ENCODE results near the gene CABLES1.
"Not testable (repeated sequence)": the region's sequence is repeated elsewhere in the genome, so short reads cannot be mapped to it uniquely, and the experiment has no call there.

The CABLES1 gene

GRCh38 chr18:23108496-23108895, 26.8 kb upstream of the CABLES1 start:
- Histone ChIP-seq H3K27ac (no peak overlapping the region), H3K4me3 (no peak overlapping the region)

DNA sequence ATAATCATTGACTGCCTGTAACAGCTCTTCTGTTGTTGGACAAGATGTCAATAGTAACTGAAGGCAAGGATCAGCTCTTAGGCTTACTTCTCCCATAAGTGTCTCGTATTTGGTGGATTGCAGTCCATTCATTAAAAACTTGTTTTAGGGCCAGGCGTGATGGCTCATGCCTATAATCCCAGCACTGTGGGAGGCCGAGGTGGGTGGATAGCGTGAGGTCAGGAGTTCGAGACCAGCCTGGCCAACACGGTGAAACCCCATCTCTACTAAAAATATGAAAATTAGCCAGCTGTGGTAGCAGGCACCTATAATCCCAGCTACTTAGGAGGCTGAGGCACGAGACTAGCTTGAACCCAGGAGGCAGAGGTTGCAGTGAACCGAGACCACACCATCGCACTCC, 26.1 kb upstream of the CABLES1 start:
- not testable (repeated sequence) for H3K4me3 ChIP-seq, H3K27ac ChIP-seq

GRCh38 chr18:23113576-23113975, 21.7 kb upstream of the CABLES1 start:
- Histone ChIP-seq H3K4me3 (no peak overlapping the region), H3K27ac (no peak overlapping the region)

DNA sequence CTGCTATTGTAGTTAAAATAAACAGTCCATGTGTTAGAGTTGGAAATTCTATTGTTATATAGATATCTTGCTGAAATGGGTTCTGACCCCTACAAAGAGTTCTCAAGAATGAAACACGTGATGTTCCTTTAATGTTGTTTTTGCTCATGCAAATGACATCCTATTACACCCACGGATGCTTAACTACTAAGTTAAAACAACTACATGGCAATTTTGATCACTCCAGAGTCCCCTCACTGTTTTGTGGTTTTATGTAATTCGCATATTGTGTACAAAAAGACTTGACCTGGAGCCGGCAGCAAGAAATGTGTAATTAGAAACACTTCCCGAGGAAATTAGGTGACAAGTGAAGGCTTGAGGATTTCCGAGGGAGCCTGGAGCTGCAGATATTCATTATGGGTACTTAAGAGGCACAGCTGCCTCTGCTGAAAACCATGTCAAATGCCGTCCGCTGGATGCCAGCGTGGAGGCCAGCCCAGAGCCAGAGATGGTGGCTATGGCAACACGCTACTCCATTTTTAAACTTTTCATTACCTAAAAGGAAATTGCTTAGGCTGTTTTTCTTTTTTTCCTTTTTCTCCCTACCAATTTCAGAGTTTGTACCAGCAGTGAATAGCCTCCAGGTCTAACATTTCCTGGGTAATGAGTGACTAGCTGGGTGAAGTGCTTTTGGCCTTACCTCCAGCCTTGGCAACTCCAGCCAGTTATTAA, 21.0 kb upstream of the CABLES1 start:
- Histone ChIP-seq H3K27ac (peak overlapping the region in 2 of 21 experiments; percentile 0 to 11), H3K4me3 (no peak overlapping the region)

GRCh38 chr18:23114911-23115310, 20.4 kb upstream of the CABLES1 start:
- H3K27ac ChIP-seq = peak overlapping the region in 2 of 21 experiments; percentile 0 to 11

DNA sequence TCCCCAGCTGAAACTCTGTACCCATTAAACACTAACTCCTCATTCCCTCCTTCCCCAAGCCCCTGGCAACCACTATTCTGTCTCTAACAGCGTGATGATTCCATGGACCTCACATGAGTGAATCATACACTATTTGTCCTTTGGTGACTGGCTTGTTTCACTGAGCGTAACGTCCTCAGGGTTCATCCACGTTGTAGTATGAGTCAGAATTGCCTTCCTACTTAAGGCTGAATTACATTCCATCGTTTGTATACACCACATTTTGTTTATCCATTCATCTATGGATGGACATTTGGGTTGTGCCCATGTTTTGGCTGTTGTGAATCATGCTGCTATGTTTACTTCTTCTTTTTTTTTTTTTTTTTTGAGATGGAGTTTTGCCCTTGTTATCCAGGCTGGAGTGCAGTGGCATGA, 19.6 kb upstream of the CABLES1 start:
- H3K4me3 ChIP-seq = no peak overlapping the region
- H3K27ac ChIP-seq = no peak overlapping the region

More at GRCh38 chr18:23114911-23115310, 20.4 kb upstream of the CABLES1 start:
- H3K4me3 ChIP-seq = no peak overlapping the region

GRCh38 chr18:23121133-23121532, 14.2 kb upstream of the CABLES1 start:
- Histone ChIP-seq H3K4me3 (no peak overlapping the region), H3K27ac (no peak overlapping the region)

DNA sequence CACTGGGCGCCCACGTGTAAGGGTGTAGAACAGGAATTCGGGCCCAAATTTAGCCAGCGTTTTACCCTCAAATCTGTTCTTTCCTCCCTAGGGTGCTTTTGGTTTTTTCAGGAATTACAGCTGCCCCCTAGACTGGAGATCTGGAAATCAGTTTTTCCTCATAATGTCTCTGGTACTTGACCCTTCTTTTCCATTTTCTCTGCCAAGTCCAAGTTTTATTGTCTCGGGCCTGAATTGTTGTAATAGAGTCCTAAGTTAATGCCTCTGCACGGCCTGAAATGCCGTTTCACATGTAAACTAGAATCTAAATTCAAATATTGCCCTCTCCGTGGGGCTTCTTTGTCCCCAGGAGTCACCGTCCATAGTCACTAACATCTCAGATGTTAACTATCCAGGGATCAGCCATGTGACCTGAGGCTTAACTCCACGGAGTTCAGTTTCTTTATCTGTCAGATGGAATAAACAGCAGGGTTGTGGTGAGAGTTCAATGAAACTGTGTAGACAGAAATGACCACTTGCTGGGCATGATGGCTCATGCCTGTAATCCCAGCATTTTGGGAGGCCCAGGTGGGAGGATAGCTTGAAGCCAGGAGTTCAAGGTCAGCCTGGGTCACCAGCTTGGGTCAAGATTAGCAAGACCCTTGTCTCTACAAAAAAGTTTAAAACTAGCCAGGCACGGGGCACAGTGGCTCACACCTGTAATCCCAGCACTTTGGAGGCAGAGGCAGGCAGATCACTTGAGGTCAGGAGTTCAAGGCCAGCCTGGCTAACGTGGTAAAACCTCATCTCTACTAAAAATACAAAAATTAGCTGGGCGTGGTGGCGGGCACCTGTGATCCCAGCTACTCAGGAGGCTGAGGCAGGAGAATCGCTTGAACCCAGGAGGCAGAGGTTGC, 12.7 kb upstream of the CABLES1 start:
- Histone ChIP-seq H3K4me3 (no peak overlapping the region), H3K27ac (peak overlapping the region in 1 of 21 experiments; percentile 24)

GRCh38 chr18:23126376-23127056, 8.8 kb upstream of the CABLES1 start:
- H3K4me3 ChIP-seq = no peak overlapping the region
- no peak overlapping the region for H3K27ac ChIP-seq

GRCh38 chr18:23127090-23127489, 8.2 kb upstream of the CABLES1 start:
- Histone ChIP-seq H3K27ac (no peak overlapping the region), H3K4me3 (no peak overlapping the region)

- Histone ChIP-seq H3K4me3 (no peak overlapping the region), H3K27ac (no peak overlapping the region)
Measured at GRCh38 chr18:23129355-23130002, 5.8 kb upstream of the CABLES1 start.

GRCh38 chr18:23131693-23132319, 3.5 kb upstream of the CABLES1 start:
- Histone ChIP-seq H3K27ac (no peak overlapping the region), H3K4me3 (no peak overlapping the region)

DNA sequence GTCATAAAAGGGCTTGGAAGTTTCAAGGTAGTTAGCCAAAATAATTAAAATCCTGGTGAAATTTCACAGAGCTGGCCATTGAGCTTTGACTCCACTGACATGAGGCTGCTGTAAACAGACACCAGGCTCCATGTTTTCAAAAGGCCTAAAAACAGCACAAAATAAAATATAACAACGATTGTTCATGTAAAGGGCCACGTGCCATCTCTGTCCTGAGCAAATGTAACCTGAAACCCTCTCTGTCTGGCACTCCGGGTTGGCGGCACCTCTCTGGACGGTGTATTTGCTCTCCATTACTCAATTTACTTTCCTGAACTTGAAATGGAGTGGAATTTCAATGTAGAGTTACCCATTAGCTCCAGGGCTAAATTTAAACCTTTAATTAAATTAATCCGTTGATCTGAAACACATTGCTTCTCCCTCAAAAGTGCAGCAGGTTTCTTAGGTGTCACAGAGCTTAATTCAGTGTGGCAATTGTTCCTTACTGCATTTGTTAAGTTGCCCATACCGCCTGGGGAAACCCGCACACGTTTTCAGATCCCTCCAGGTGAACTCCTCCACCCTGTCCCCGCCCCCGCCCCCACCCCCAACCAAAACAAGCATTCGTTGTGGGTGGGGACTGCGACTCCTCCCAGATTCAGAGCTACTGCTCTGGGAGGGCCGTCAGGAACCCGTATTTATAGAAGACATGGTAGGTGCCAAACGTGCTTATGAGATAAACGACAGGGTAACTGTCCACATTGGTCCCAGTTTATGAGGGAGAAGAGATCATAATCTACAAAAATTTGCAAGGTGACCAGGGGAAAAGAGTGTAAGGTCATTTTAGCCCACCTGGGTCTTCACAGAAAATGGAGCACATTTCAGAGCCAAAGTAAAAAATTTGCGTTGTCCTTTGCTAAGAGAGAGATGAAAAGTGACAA, 1.2 kb upstream of the CABLES1 start:
- peak overlapping the region in 11 of 21 experiments; percentile 7 to 91 (median 65) for H3K27ac ChIP-seq
- peak overlapping the region in 5 of 7 experiments; percentile 39 to 69 (median 59) for H3K4me3 ChIP-seq

DNA sequence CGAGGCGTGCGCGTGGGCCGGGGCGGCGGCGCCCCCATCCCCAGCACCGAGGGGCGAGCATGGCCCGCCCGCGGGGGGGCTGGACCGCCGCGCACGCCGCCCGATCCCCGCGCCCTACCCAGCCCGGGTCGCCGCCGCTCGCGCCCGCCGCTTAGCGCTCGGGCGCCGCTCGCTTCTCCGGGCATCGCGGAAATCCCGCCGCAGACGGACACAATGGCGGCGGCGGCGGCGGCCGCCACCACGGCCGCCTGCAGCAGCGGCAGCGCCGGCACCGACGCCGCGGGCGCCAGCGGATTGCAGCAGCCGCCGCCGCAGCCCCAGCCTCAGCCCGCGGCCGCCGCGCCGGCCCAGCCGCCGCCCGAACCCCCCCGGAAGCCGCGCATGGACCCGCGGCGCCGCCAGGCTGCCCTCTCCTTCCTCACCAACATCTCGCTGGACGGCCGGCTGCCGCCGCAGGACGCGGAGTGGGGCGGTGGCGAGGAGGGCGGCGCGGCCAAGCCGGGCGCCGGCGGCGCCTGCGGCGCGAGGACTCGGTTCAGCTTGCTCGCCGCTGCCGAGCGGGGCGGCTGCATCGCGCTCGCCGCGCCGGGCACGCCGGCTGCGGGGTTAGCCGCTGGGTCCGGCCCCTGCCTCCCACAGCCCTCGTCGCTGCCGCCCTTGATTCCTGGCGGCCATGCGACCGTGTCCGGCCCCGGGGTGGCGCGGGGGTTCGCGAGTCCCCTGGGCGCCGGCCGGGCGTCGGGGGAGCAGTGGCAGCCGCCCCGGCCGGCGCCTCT, 453 bp downstream of the CABLES1 start:
- Histone ChIP-seq H3K4me3 (peak overlapping the region; percentile 39 to 69 (median 54)), H3K27ac (peak overlapping the region in 19 of 21 experiments; percentile 5 to 91 (median 75))

- peak overlapping the region in 19 of 21 experiments; percentile 5 to 91 (median 73) for H3K27ac ChIP-seq
Measured at GRCh38 chr18:23136326-23137096, 1.2 kb downstream of the CABLES1 start.

GRCh38 chr18:23137097-23137635, 1.9 kb downstream of the CABLES1 start:
- H3K4me3 ChIP-seq = peak overlapping the region; percentile 39 to 69 (median 54)
- H3K27ac ChIP-seq = peak overlapping the region in 15 of 21 experiments; percentile 65 to 91 (median 77)

More at GRCh38 chr18:23136326-23137096, 1.2 kb downstream of the CABLES1 start:
- peak overlapping the region; percentile 39 to 69 (median 54) for H3K4me3 ChIP-seq
